ENCODE measurements around the gene PPP6R2. TPM values are rescaled to one million over a fixed set of nuclear protein-coding genes. Genes with fewer than 3 reads are reported as not detected.

PPP6R2 gene
- total RNA-seq, 1 experiment from 2014 or later: 47.8 TPM

DNA sequence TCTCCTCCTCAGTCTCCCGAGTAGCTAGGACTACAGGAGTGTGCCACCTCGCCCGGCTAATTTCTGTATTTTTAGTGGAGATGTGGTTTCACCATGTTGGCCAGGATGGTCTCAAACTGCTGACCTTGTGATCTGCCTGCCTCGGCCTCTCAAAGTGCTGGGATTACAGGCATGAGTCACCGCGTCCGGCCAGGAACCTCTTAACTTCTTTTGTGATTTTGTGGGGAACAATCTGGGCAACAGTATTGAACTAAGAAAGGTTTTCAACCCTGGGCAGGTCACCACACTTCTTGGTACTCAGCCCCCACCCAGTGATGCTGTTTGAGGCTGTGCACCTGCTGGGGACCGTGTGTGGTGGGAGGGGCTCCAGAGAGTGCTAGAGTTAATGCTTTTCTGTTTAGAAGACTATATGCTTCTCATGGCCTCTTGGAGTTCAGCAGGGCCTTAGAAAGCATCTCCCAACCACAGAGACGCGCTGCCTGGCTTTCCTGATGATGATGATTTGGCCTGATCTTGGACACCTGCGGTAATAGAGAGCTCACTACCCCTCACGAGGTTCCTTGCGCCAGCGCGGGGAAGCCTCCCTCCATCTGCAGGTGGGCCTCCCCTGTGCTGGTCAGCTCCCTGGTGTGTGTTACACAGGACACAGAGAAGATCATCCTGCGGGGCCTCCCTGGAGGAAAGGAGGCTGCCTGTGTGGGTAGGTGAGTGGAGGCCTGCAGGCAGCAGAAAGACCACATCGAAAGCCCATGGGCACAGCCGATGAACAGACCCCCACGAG lies 17.5 kb upstream of the PPP6R2 start:
- ChIA-PET POLR2A (no interaction called here), CTCF (interaction anchor here (0.7 to 4.9 kb wide), 9 partner anchors 9 to 85 kb away, joined by 4 to 41 read pairs (median 9); partner anchors contain the start of gene HDAC10)
- DNase-seq (ENCODE audit: low spot score): no peak
- H3K4me3 Mint-ChIP-seq: peak overlapping the region; percentile 87
- peaks cover 25% of the 10 kb centered on the region for H3K27me3 Mint-ChIP-seq (ENCODE audit: low read depth)
- H3K4me1 Mint-ChIP-seq: peaks cover 3% of the 10 kb centered on the region; the same call in 1 of the 2 replicates
- TF ChIP-seq ZNF219 (CRISPR knock-in tag; IDR thresholded peaks at IDR 0.05; ENCODE audit: borderline replicate concordance): no peak
- TF ChIP-seq, protein P1, sequence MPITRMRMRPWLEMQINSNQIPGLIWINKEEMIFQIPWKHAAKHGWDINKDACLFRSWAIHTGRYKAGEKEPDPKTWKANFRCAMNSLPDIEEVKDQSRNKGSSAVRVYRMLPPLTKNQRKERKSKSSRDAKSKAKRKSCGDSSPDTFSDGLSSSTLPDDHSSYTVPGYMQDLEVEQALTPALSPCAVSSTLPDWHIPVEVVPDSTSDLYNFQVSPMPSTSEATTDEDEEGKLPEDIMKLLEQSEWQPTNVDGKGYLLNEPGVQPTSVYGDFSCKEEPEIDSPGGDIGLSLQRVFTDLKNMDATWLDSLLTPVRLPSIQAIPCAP (CRISPR knock-in tag; IDR thresholded peaks at IDR 0.05): no peak
- no peak for TF ChIP-seq GTF2I (CRISPR knock-in tag; conservative IDR thresholded peaks at IDR 0.05)
- TF ChIP-seq ZNF232 (CRISPR knock-in tag; IDR thresholded peaks at IDR 0.05): no peak
- TF ChIP-seq, protein P2, sequence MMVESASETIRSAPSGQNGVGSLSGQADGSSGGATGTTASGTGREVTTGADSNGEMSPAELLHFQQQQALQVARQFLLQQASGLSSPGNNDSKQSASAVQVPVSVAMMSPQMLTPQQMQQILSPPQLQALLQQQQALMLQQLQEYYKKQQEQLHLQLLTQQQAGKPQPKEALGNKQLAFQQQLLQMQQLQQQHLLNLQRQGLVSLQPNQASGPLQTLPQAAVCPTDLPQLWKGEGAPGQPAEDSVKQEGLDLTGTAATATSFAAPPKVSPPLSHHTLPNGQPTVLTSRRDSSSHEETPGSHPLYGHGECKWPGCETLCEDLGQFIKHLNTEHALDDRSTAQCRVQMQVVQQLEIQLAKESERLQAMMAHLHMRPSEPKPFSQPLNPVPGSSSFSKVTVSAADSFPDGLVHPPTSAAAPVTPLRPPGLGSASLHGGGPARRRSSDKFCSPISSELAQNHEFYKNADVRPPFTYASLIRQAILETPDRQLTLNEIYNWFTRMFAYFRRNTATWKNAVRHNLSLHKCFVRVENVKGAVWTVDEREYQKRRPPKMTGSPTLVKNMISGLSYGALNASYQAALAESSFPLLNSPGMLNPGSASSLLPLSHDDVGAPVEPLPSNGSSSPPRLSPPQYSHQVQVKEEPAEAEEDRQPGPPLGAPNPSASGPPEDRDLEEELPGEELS (CRISPR knock-in tag; IDR thresholded peaks at IDR 0.05): no peak
- no peaks in the 10 kb centered on the region for H3K36me3 Mint-ChIP-seq
- no peak for ATAC-seq
- H3K27ac Mint-ChIP-seq: no peak overlapping the region
- no peaks in the 10 kb centered on the region for H3K9me3 Mint-ChIP-seq

DNA sequence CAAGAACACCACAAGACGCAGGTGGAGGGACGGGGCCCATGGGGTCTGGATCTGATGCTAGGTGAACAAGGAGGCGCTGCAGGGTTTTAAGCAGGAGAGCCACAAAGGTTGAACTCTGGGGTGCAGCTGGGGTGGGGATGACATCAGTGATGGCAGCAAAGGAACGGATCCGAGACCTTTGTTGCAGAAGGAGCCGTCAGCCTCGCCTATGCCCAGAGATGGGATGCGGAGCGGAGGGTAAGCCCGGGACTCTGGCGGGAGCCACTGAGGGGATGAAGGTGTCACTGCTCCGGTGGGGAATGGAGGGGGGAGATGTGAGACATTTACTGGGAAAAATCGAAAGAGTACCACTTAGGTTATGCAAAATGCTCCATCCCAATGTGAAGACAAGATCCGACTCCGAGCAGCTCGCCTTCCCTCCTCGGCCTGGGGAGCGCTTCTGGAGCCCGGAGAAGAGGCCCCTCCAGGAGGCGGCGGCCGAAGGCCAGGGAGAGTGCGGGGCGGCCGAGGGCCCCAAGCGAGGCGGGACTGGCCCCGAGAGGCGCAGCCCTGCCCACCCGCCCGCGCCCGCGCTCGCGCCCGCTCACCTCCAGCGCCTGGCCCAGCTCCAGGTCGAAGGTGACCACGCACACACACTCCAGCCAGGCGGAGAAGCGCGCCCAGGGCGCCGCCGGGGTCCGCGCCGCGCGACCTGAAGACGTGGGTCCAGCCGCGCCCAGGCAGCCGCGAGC lies 16.7 kb upstream of the PPP6R2 start:
- Mint-ChIP-seq H3K27me3 (ENCODE audit: low read depth) (peaks cover 28% of the 10 kb centered on the region), H3K36me3 (no peaks in the 10 kb centered on the region), H3K4me3 (peak overlapping the region; percentile 87), H3K9me3 (no peaks in the 10 kb centered on the region), H3K4me1 (peaks cover 3% of the 10 kb centered on the region; the same call in 1 of the 2 replicates), H3K27ac (no peak overlapping the region)
- DNase-seq (ENCODE audit: low spot score) (peak; percentile 30), ATAC-seq (peak; percentile 40)
- ChIA-PET CTCF (interaction anchor here (0.5 to 4.9 kb wide), 18 partner anchors 10 to 199 kb away, joined by 3 to 41 read pairs (median 6); partner anchors contain the start of genes HDAC10 and MAPK12), POLR2A (no interaction called here)
- TF ChIP-seq, protein P3, sequence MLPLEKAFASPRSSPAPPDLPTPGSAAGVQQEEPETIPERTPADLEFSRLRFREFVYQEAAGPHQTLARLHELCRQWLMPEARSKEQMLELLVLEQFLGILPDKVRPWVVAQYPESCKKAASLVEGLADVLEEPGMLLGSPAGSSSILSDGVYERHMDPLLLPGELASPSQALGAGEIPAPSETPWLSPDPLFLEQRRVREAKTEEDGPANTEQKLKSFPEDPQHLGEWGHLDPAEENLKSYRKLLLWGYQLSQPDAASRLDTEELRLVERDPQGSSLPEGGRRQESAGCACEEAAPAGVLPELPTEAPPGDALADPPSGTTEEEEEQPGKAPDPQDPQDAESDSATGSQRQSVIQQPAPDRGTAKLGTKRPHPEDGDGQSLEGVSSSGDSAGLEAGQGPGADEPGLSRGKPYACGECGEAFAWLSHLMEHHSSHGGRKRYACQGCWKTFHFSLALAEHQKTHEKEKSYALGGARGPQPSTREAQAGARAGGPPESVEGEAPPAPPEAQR (CRISPR knock-in tag; IDR thresholded peaks at IDR 0.05): no peak
- no peak for TF ChIP-seq NR3C1 (CRISPR knock-in tag; conservative IDR thresholded peaks at IDR 0.05; ENCODE audit: low read depth)
- no peak for TF ChIP-seq IRF2 (CRISPR knock-in tag; IDR thresholded peaks at IDR 0.05; ENCODE audit: borderline replicate concordance, low read depth)
- no peak for TF ChIP-seq ELF4 (CRISPR knock-in tag; IDR thresholded peaks at IDR 0.05; ENCODE audit: low read depth)
- no peak for TF ChIP-seq PRDM15 (CRISPR knock-in tag; IDR thresholded peaks at IDR 0.05)
- no peak for TF ChIP-seq ERG (CRISPR knock-in tag; IDR thresholded peaks at IDR 0.05)
- TF ChIP-seq ARID4B (CRISPR knock-in tag; IDR thresholded peaks at IDR 0.05; ENCODE audit: borderline replicate concordance): no peak
- TF ChIP-seq RORB (CRISPR knock-in tag; IDR thresholded peaks at IDR 0.05): no peak
- TF ChIP-seq GTF2I (CRISPR knock-in tag; conservative IDR thresholded peaks at IDR 0.05): no peak
- no peak for TF ChIP-seq HMGA2 (CRISPR knock-in tag; IDR thresholded peaks at IDR 0.05)
- no peak for TF ChIP-seq RELA (CRISPR knock-in tag; IDR thresholded peaks at IDR 0.05; ENCODE audit: borderline replicate concordance)
- TF ChIP-seq ESRRA (CRISPR knock-in tag; IDR thresholded peaks at IDR 0.05; ENCODE audit: borderline replicate concordance): no peak
- TF ChIP-seq OVOL2 (CRISPR knock-in tag; IDR thresholded peaks at IDR 0.05; ENCODE audit: borderline replicate concordance): no peak
- no peak for TF ChIP-seq SMAD3 (CRISPR knock-in tag; IDR thresholded peaks at IDR 0.05; ENCODE audit: borderline replicate concordance)
